ENCODE results near the gene MPPED1. TPM values are rescaled to one million over a fixed set of nuclear protein-coding genes. Genes with fewer than 3 reads are reported as not detected.

Gene MPPED1
- total and polyA plus RNA-seq, 2 experiments from 2014 or later: 0.30 to 0.97 TPM

DNA sequence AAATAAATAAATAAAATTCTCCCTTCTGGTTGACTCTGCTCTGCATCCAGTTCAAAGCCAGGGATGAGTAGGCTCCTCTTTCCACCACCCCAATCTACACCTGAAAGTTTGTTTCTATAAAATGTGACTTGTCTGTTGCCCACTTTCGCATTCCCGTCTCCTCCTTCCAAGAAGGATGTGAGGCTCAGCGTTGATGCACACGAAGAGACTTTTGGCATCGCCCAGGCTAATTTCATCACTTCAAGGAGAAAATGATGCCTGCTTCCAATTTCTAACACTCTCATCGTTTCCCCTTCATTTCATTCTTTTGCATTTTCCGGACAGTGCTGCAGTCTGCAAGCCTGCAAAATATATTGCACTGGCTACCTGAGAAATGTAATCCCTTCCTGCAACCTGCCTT, 3.9 kb downstream of the MPPED1 start:
- Histone ChIP-seq H3K4me1 (ENCODE audit: insufficient read depth) (no peaks in the 10 kb centered on the region), H2AFZ (no peak overlapping the region), H4K20me1 (ENCODE audit: insufficient read depth, poor library complexity, severe bottlenecking) (no peaks in the 10 kb centered on the region), H3K79me2 (no peaks in the 10 kb centered on the region), H3K4me3 (no peak overlapping the region), H3K27me3 (peaks cover 61% of the 10 kb centered on the region), H3K27ac (no peak overlapping the region), H3K36me3 (replicated peaks; ENCODE audit: insufficient read depth, low read depth) (no peaks in the 10 kb centered on the region), H3K9me2 (replicated peaks; ENCODE audit: insufficient read depth) (no peaks in the 10 kb centered on the region), H3K9me3 (ENCODE audit: low read depth) (no peaks in the 10 kb centered on the region), H3K4me2 (no peak overlapping the region)
- 93% methylated on average over 7 of the region's 7 CpGs for WGBS (ENCODE audit: low lambda C conversion rate, missing lambda C conversion rate)
- TF ChIP-seq, protein P1, sequence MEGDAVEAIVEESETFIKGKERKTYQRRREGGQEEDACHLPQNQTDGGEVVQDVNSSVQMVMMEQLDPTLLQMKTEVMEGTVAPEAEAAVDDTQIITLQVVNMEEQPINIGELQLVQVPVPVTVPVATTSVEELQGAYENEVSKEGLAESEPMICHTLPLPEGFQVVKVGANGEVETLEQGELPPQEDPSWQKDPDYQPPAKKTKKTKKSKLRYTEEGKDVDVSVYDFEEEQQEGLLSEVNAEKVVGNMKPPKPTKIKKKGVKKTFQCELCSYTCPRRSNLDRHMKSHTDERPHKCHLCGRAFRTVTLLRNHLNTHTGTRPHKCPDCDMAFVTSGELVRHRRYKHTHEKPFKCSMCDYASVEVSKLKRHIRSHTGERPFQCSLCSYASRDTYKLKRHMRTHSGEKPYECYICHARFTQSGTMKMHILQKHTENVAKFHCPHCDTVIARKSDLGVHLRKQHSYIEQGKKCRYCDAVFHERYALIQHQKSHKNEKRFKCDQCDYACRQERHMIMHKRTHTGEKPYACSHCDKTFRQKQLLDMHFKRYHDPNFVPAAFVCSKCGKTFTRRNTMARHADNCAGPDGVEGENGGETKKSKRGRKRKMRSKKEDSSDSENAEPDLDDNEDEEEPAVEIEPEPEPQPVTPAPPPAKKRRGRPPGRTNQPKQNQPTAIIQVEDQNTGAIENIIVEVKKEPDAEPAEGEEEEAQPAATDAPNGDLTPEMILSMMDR (IDR thresholded peaks at IDR 0.05; ENCODE audit: poor library complexity): no peak
- TF ChIP-seq EZH2phosphoT487 (IDR thresholded peaks at IDR 0.05; ENCODE audit: low read depth, severe bottlenecking, unreplicated experiment) (no peak), EZH2 (IDR thresholded peaks at IDR 0.05; ENCODE audit: borderline replicate concordance) (no peak)
- no peak for DNase-seq (ENCODE audit: low spot score)

DNA sequence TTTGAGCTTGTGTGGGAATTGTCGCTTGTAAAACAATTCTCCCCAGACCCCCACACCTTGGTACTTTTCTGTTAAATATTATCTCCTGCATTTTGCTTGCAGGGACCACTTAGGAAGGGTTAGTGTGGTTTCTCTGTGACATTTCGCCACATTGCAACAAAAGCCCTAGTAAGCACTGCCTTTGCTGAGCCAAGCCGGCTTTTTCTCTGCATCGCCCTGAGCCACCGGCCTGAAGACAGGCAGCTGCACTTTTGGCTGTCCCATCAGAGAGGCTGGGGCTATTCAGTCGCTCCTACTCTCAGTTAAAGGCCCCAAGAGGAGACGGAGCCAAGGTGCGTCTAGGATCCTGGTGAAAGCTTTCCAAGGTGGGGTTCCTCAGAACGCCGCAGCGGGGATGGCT, 5.7 kb downstream of the MPPED1 start:
- no peak overlapping the region for H3K27ac ChIP-seq
- H3K79me2 ChIP-seq: no peaks in the 10 kb centered on the region
- H3K27me3 ChIP-seq: peaks cover 52% of the 10 kb centered on the region
- H3K4me2 ChIP-seq: no peak overlapping the region
- no peaks in the 10 kb centered on the region for H3K9me2 ChIP-seq (replicated peaks; ENCODE audit: insufficient read depth)
- no peaks in the 10 kb centered on the region for H3K4me1 ChIP-seq (ENCODE audit: insufficient read depth)
- 90% methylated on average over 11 of the region's 11 CpGs for WGBS (ENCODE audit: low lambda C conversion rate, missing lambda C conversion rate)
- H4K20me1 ChIP-seq (ENCODE audit: insufficient read depth, poor library complexity, severe bottlenecking): no peaks in the 10 kb centered on the region
- no peak overlapping the region for H2AFZ ChIP-seq
- no peak for DNase-seq (ENCODE audit: low spot score)
- no peaks in the 10 kb centered on the region for H3K36me3 ChIP-seq (replicated peaks; ENCODE audit: insufficient read depth, low read depth)
- no peaks in the 10 kb centered on the region for H3K9me3 ChIP-seq (ENCODE audit: low read depth)
- no peak overlapping the region for H3K4me3 ChIP-seq
- no peak for TF ChIP-seq EZH2 (IDR thresholded peaks at IDR 0.05; ENCODE audit: borderline replicate concordance)
- TF ChIP-seq EZH2phosphoT487 (IDR thresholded peaks at IDR 0.05; ENCODE audit: low read depth, severe bottlenecking, unreplicated experiment): no peak
- TF ChIP-seq, protein P1 (IDR thresholded peaks at IDR 0.05; ENCODE audit: poor library complexity): no peak

DNA sequence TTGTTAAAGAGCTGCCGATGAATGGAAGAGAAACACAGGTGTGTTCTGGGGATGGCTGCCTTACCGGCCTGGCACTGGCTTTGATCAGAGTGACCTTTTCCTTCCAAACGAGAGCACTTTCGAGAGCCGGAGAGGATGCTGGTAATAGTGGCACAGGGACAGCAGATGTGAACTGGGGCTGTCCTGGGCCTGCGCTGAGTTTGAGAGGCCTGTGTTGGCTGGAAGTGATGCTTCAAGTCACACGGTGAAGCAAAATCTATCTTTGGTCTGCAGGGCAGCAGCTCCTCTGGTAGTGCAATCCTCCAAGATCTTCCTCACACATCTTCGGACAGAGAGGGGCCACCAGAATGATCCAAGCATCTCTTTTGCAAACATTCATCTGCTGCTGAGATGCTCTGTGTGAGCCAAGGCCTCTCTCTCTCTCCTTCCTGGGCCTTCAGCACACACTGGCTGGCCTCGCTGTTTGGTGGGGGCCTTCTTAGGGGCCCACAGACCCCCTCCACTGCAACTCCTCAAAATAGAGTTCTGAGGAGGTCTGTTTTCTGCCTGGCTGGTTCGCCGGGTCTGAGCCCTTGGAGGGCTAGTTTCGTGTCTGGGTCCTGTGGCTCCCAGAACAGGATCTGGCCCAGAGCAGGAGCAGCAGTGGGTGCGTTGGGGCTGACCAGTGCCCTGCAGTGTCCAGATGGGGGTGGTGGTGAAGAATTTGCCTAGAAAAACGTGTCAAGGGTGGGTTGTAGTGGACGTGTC, 6.4 kb downstream of the MPPED1 start:
- H3K27me3 ChIP-seq: peaks cover 45% of the 10 kb centered on the region
- WGBS (ENCODE audit: low lambda C conversion rate, missing lambda C conversion rate): 82% methylated on average over 15 of the region's 15 CpGs
- H3K27ac ChIP-seq: no peak overlapping the region
- no peak for DNase-seq (ENCODE audit: low spot score)
- no peaks in the 10 kb centered on the region for H3K36me3 ChIP-seq (replicated peaks; ENCODE audit: insufficient read depth, low read depth)
- H3K79me2 ChIP-seq: no peaks in the 10 kb centered on the region
- no peaks in the 10 kb centered on the region for H3K9me2 ChIP-seq (replicated peaks; ENCODE audit: insufficient read depth)
- no peaks in the 10 kb centered on the region for H3K4me1 ChIP-seq (ENCODE audit: insufficient read depth)
- H3K4me2 ChIP-seq: no peak overlapping the region
- no peaks in the 10 kb centered on the region for H4K20me1 ChIP-seq (ENCODE audit: insufficient read depth, poor library complexity, severe bottlenecking)
- TF ChIP-seq, protein P1 (IDR thresholded peaks at IDR 0.05; ENCODE audit: poor library complexity): no peak
- TF ChIP-seq EZH2 (IDR thresholded peaks at IDR 0.05; ENCODE audit: borderline replicate concordance) (no peak), EZH2phosphoT487 (IDR thresholded peaks at IDR 0.05; ENCODE audit: low read depth, severe bottlenecking, unreplicated experiment) (no peak)
- no peak overlapping the region for H2AFZ ChIP-seq
- H3K9me3 ChIP-seq (ENCODE audit: low read depth): no peaks in the 10 kb centered on the region
- H3K4me3 ChIP-seq: no peak overlapping the region

Measured in hepatocyte (in vitro differentiated cells).